Hepatocyte (in vitro differentiated cells): Measurements from ENCODE around the gene TASOR2.

Source experiments
- CTCF ChIP-seq: fragments of 200-600 bp; sonication (generic); IDR thresholded peaks from 2 replicates; pipeline ENCODE4 v1.5.1; 2016; ENCODE audit warnings: antibody characterized with exemption, mild to moderate bottlenecking; ENCODE audit not compliant: poor library complexity
- EZH2 ChIP-seq: fragments of 200-600 bp; sonication (generic); IDR thresholded peaks from 2 replicates; pipeline ENCODE4 v1.6.1; 2016; ENCODE audit warnings: antibody characterized with exemption, mild to moderate bottlenecking, borderline replicate concordance

- TF ChIP-seq EZH2 (no peak), CTCF (no peak)
Observed at GRCh38 chr10:5711642-5712041, 27.0 kb downstream of the TASOR2 start.
